Measurements from ENCODE around the gene WBP2. TPM values are rescaled to one million over a fixed set of nuclear protein-coding genes. Genes with fewer than 3 reads are reported as not detected.
"Not testable (repeated sequence)": the region's sequence is repeated elsewhere in the genome, so short reads cannot be mapped to it uniquely, and the experiment has no call there.

WBP2 gene
- total and polyA plus RNA-seq, 2 of the 13 experiments (the other 11 are each of a cell fraction or from before 2014, with no cell fraction given), result 29.2 to 29.5 TPM

GRCh38 chr17:75859358-75859757 lies 4.2 kb upstream of the WBP2 start:
- H3K79me2 ChIP-seq (ENCODE audit: insufficient read depth, low read length); H3K4me3 ChIP-seq (replicated peaks in 1 of 3; ENCODE audit: insufficient read depth in 1 of 3, low read depth in 2 of 3, low read length in 3 of 3); H3K27ac ChIP-seq (ENCODE audit: extremely low read length, insufficient read depth, low read length); BruUV-seq (replicated peaks); H2AFZ ChIP-seq (ENCODE audit: low read length); in situ Hi-C loops (cut with HindIII; ENCODE audit: extremely low pct_ligation_motif_present, low pct_unique_long_range_greater_than_20kb); H3K9me3 ChIP-seq (ENCODE audit: low read length); DNase-seq (ENCODE audit: low spot score); H4K20me1 ChIP-seq (ENCODE audit: insufficient read depth, low read length); H3K27me3 ChIP-seq (ENCODE audit: control insufficient read depth in 1 of 2, insufficient read depth in 2 of 2, low read length in 2 of 2); H3K9ac ChIP-seq (ENCODE audit: insufficient read depth, low read depth, low read length); H3K36me3 ChIP-seq (replicated peaks in 1 of 2; ENCODE audit: control insufficient read depth in 1 of 2, insufficient read depth in 2 of 2, low read length in 2 of 2); CTCF ChIA-PET (ENCODE audit: low intra/inter-chr PET ratio, low total read pairs); FAIRE-seq; ATAC-seq: not testable (repeated sequence)
- 60% methylated on average over 10 of the region's 10 CpGs for WGBS (ENCODE audit: low lambda C conversion rate)
- POLR2A ChIA-PET, result interaction anchor here (1.7 to 12.8 kb wide), 4 partner anchors 14 to 80 kb away, joined by 11 to 454 read pairs (median 153); partner anchors contain the start of genes TRIM47 and UNC13D
- peaks cover 54% of the 10 kb centered on the region for H3K4me1 ChIP-seq (ENCODE audit: insufficient read depth, low read length)
- H3K4me2 ChIP-seq (ENCODE audit: low read depth, low read length), result peak overlapping the region; percentile 68; the same call in 1 of the 2 replicates
- TF ChIP-seq, protein P1, sequence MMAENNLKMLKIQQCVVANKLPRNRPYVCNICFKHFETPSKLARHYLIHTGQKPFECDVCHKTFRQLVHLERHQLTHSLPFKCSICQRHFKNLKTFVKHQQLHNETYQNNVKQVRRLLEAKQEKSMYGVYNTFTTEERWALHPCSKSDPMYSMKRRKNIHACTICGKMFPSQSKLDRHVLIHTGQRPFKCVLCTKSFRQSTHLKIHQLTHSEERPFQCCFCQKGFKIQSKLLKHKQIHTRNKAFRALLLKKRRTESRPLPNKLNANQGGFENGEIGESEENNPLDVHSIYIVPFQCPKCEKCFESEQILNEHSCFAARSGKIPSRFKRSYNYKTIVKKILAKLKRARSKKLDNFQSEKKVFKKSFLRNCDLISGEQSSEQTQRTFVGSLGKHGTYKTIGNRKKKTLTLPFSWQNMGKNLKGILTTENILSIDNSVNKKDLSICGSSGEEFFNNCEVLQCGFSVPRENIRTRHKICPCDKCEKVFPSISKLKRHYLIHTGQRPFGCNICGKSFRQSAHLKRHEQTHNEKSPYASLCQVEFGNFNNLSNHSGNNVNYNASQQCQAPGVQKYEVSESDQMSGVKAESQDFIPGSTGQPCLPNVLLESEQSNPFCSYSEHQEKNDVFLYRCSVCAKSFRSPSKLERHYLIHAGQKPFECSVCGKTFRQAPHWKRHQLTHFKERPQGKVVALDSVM (CRISPR knock-in tag; IDR thresholded peaks at IDR 0.05), result peak; percentile 52; the same call in 1 of the 2 replicates
- TF ChIP-seq ZNF121 (CRISPR knock-in tag; IDR thresholded peaks at IDR 0.05), result peak; percentile 45; the same call in 1 of the 2 replicates
- intact Hi-C loops (cut with micrococcal nuclease; ENCODE audit: unreplicated experiment), result loop anchor here (1.0 to 5.0 kb wide), 2 partner anchors 33 to 43 kb away; no protein-coding TSS in a partner anchor

GRCh38 chr17:75856062-75856756 lies 1.1 kb upstream of the WBP2 start:
- no peaks in the 10 kb centered on the region for H3K9me3 ChIP-seq (ENCODE audit: low read length)
- H3K4me1 ChIP-seq (ENCODE audit: insufficient read depth, low read length), result peaks cover 53% of the 10 kb centered on the region
- no peak overlapping the region for H2AFZ ChIP-seq (ENCODE audit: low read length)
- H3K4me3 ChIP-seq (replicated peaks in 1 of 3; ENCODE audit: insufficient read depth in 1 of 3, low read depth in 2 of 3, low read length in 3 of 3), result peak overlapping the region; percentile 78 to 90 (median 81)
- H3K79me2 ChIP-seq (ENCODE audit: insufficient read depth, low read length), result peaks cover 17% of the 10 kb centered on the region
- ChIA-PET POLR2A (interaction anchor here (0.6 to 12.8 kb wide), 27 partner anchors 9 to 359 kb away, joined by 3 to 454 read pairs (median 10); partner anchors contain the start of genes ACOX1, GALK1, MRPL38 and RECQL5), CTCF (ENCODE audit: low intra/inter-chr PET ratio, low total read pairs) (interaction anchor here (1.1 kb wide), 2 partner anchors 20 to 22 kb away, joined by 3 read pairs; partner anchors contain the start of gene TRIM47)
- peak; percentile 62 for ATAC-seq
- in situ Hi-C loops (cut with HindIII; ENCODE audit: extremely low pct_ligation_motif_present, low pct_unique_long_range_greater_than_20kb), result no loop called here
- TSS peak; percentile 89 for BruUV-seq (replicated peaks)
- peaks cover 4% of the 10 kb centered on the region; the same call in 1 of the 2 replicates for H4K20me1 ChIP-seq (ENCODE audit: insufficient read depth, low read length)
- no peaks in the 10 kb centered on the region; a peak in 1 of 5 replicates for H3K27me3 ChIP-seq (ENCODE audit: control insufficient read depth in 1 of 2, insufficient read depth in 2 of 2, low read length in 2 of 2)
- under 1% methylated on average over 20 of the region's 24 CpGs for whole genome bisulfite sequencing (ENCODE audit: low lambda C conversion rate)
- peak; percentile 34 for FAIRE-seq
- intact Hi-C loops (cut with micrococcal nuclease; ENCODE audit: unreplicated experiment), result loop anchor here (5.0 kb wide), 1 partner anchor 36 kb away; no protein-coding TSS in a partner anchor
- DNase-seq (ENCODE audit: low spot score), result peak; percentile 64
- peak overlapping the region; percentile 97 for H3K4me2 ChIP-seq (ENCODE audit: low read depth, low read length)
- peak overlapping the region; percentile 89 for H3K27ac ChIP-seq (ENCODE audit: extremely low read length, insufficient read depth, low read length)
- peaks cover 2 to 3% of the 10 kb centered on the region in 2 experiments; a peak in 4 of 5 replicates for H3K36me3 ChIP-seq (replicated peaks in 1 of 2; ENCODE audit: control insufficient read depth in 1 of 2, insufficient read depth in 2 of 2, low read length in 2 of 2)
- H3K9ac ChIP-seq (ENCODE audit: insufficient read depth, low read depth, low read length), result peak overlapping the region; percentile 89
- TF ChIP-seq SKIL (CRISPR knock-in tag; IDR thresholded peaks at IDR 0.05; ENCODE audit: borderline replicate concordance), result peak; percentile 42
- TF ChIP-seq, protein P2, sequence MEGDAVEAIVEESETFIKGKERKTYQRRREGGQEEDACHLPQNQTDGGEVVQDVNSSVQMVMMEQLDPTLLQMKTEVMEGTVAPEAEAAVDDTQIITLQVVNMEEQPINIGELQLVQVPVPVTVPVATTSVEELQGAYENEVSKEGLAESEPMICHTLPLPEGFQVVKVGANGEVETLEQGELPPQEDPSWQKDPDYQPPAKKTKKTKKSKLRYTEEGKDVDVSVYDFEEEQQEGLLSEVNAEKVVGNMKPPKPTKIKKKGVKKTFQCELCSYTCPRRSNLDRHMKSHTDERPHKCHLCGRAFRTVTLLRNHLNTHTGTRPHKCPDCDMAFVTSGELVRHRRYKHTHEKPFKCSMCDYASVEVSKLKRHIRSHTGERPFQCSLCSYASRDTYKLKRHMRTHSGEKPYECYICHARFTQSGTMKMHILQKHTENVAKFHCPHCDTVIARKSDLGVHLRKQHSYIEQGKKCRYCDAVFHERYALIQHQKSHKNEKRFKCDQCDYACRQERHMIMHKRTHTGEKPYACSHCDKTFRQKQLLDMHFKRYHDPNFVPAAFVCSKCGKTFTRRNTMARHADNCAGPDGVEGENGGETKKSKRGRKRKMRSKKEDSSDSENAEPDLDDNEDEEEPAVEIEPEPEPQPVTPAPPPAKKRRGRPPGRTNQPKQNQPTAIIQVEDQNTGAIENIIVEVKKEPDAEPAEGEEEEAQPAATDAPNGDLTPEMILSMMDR (CRISPR knock-in tag; IDR thresholded peaks at IDR 0.05), result peak; percentile 80; the same call in 1 of the 2 replicates
- TF ChIP-seq TARDBP (CRISPR knock-in tag; IDR thresholded peaks at IDR 0.05), result no peak
- TF ChIP-seq, protein P3, sequence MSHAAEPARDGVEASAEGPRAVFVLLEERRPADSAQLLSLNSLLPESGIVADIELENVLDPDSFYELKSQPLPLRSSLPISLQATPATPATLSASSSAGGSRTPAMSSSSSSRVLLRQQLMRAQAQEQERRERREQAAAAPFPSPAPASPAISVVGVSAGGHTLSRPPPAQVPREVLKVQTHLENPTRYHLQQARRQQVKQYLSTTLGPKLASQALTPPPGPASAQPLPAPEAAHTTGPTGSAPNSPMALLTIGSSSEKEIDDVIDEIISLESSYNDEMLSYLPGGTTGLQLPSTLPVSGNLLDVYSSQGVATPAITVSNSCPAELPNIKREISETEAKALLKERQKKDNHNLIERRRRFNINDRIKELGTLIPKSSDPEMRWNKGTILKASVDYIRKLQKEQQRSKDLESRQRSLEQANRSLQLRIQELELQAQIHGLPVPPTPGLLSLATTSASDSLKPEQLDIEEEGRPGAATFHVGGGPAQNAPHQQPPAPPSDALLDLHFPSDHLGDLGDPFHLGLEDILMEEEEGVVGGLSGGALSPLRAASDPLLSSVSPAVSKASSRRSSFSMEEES (CRISPR knock-in tag; IDR thresholded peaks at IDR 0.05), result 0 out of 2 replicates have a peak, but pooled peaks have one; percentile 15

Data from HepG2 (cell line).